HG03159 (cell line): Measurements from ENCODE around the gene ZNF705A.
"Not testable (repeated sequence)": the region's sequence is repeated elsewhere in the genome, so short reads cannot be mapped to it uniquely, and the experiment has no call there.

Experiments used
- ATAC-seq: cut with Tn5 transposase; IDR thresholded peaks from one replicate; pipeline ENCODE4 v1.9.1; 2021; ENCODE audit warnings: mild to moderate bottlenecking, moderate library complexity; ENCODE audit not compliant: unreplicated experiment

The ZNF705A gene

DNA sequence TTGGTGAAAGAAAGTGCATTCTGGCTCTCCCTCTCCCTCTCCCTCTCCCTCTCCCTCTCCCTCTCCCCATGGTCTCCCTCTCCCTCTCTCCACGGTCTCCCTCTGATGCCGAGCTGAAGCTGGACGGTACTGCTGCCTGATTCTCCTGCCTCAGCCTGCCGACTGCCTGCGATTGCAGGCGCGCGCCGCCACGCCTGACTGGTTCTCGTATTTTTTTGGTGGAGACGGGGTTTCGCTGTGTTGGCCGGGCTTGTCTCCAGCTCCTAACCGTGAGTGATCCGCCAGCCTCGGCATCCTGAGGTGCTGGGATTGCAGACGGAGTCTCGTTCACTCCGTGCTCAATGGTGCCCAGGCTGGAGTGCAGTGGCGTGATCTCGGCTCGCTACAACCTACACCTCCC, 26.5 kb downstream of the ZNF705A start:
- not testable (repeated sequence) for ATAC-seq

DNA sequence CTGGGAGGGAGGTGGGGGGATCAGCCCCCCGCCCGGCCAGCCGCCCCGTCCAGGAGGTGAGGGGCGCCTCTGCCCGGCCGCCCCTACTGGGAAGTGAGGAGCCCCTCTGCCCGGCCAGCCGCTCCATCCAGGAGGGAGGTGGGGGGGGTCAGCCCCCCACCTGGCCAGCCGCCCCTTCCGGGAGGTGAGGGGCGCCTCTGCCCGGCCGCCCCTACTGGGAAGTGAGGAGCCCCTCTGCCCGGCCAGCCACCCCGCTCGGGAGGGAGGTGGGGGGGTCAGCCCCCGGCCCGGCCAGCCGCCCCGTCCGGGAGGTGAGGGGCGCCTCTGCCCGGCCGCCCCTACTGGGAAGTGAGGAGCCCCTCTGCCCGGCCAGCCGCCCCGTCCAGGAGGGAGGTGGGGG, 27.4 kb downstream of the ZNF705A start:
- not testable (repeated sequence) for ATAC-seq

DNA sequence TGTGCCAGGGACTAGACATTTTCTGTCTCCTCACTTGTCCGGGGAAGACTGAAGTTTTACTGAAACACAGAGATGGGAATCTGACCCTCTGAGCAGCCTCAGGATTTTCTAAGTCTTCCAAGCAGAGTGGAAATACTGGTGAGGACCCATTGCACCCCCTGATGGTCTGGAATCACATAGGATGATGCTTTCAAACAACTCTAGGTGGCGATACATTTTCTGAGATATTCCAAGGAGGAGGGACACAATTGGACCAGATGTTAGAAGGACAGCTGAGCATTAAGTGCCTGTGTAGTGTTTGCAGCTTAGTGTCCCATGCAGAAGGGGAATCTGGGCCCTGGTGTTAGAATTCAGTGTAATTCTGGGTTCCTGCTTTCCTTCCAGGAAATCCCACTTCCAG, 31.3 kb downstream of the ZNF705A start:
- ATAC-seq = not testable (repeated sequence)

DNA sequence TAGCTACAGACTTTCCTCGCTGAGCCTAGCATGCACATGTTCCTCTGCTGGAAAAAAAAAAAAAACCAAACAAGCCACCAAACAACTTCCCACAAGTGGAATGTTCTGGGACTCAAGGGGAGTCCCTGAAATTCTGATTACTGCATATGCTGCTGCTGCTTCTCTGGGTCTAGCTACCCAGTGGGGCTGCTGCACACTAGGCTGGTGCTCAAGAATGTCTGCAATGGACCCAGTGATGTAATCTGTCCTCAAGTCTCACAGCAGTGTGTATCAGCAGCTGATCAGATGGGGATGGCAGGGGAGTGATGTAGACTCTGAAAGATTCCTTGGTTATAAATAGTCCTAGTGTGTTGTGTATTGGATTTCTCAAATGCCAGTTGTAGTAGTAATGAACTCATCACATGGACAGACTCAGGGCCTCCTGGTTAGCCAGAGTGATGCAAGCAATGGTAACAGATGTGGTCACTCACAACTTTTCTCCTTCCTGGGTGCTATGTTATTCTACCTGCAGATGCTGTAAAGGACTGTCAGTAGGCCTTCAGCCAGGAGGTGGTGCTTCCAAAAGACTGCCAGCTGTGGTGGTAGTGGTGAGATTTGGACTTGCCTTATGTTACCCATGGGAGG, 41.0 kb downstream of the ZNF705A start:
- not testable (repeated sequence) for ATAC-seq

DNA sequence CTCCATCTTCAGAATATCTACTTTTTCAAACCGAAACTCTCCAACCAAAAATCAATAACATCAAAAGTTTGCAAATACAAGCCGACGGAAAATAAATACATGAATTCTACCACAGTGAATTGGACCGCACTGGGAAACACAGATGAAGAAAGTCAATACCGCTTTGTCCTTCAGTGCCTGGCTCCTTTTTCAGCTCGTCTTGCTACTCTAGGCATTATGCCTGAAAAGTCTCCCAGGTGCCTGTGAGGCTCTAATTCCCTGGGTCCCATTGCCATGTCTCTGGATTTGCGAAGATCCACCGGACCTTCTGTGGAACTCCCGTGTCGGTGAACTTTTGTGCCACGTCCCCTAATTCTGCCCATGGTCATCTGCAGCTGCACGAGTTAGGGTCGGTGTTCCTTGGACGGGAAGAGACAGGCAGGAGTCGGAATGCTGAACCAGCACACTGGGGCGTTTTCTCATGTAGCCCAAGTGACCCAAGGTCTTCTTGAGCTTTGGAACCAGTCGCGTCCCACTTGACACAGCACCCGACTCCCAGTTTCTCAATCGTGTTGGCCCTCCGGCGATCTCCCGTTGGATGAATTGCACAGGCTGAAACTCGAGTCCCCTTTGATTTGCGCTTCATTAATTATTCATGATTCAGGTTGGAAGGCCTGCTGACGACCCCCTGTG, 62.0 kb downstream of the ZNF705A start:
- ATAC-seq = not testable (repeated sequence)

DNA sequence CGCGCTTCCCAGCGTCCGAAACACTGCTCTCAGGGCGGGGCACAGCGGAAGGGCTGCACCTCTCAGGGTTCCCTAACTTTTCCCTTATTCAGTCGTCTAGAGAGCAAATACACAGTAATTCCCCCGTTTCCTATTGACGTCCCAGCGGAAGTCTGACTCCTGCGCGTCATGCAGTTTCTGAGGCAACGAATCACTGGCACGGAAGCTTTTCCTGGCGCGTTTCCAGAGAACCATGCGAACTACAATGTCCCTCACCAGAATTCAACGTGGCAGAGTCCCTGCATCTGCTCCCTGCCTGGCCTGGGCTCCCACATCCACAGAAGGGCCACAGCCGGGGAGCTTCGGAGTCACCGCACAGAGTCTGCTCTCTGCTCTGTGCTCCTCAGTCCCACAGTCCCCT, 64.6 kb downstream of the ZNF705A start:
- ATAC-seq = not testable (repeated sequence)

DNA sequence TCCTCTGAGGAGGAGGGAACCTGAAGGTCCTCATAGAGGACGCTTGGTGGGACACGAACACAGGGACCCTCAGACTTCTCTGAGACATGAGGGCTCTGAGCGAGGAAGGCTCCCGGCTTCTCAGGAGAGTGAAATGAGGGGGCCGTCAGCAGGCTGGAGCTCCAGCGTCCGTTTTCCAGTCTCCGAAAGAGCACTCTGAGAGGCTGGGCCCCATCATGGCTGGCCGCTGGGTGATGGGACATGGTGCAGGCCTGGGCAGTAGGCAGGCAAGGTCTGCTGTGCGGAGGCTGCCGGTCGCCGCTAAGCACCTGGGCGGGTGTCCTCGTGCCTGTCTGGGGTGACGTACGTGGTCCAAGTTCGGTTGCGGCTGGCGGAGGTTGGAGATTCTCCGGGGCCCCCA, 65.0 kb downstream of the ZNF705A start:
- not testable (repeated sequence) for ATAC-seq

DNA sequence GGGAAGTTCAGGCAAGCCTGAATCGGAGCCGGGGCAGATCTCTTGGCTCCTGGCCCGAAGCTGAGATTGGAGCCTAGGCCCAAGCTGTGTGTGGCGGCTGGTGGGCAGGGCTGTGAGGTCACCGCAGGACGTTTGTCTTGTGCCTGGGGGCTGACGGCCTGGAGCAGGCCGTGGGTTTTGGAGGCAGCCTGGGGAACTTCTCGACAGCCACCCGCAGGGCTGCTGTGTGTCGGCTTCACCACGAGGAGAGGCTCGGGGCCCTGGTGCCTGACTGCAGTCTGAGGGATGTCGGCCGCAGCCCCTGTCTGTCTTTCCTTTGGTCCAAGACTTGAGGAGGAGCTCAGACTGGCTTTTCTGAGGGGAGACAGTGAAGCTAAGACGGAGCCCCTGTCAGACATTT, 65.5 kb downstream of the ZNF705A start:
- ATAC-seq = not testable (repeated sequence)

DNA sequence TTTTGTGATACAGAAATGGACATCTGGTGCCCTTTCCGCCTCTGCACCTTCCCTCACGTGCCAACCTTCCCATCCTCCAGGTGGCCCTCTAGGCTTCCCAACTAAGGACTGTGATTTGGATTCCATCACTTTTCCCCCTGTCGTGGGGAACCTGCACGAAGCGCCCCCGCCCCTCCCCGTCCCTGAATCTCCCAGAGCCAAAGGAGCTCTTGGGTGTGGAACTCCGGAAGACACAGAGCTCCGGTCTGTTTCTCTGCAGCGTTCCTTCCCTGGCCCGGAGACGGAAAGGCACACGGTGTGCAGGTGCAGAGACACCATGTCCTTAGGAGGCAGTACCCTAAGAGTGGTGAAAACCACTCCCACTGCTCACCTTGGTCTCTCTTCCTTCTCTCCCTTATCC, 66.8 kb downstream of the ZNF705A start:
- not testable (repeated sequence) for ATAC-seq

DNA sequence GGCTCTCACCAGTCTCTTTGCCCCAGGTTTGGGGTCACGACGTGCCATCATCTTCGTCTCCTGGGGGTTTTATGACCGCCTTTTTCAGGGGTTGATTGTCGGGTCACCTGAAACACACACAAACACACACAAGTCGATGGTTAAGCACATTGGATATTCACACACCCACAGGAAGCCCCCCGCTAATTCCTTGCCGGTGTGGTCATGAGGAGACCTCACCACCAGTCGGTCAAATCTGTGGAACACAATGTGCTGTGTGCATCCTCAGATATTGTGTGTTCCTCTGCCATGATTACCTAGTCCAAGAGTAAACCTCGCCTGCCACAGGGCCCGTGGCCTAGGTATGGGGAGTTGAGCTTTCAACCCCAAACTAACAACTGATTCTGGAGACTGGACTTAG, 68.0 kb downstream of the ZNF705A start:
- ATAC-seq = not testable (repeated sequence)

DNA sequence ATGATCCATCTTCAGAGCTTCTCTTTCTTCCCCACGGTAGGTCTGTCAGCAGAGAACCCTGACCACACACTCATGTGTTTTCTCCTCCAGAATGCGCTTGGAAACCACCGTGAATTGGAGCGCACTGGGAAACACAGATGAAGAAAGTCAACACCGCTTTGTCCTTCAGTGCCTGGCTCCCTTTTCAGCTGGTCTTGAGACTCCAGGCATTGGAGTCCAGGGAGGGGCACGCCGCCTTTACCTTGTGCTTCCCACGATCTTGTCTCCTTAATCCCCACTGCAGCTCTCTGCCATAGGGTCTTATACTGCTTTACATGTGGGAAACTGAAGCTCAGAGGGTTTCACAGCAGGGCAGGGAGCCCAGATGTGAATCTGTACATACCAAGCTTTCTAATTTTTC, 69.5 kb downstream of the ZNF705A start:
- no peak for ATAC-seq

DNA sequence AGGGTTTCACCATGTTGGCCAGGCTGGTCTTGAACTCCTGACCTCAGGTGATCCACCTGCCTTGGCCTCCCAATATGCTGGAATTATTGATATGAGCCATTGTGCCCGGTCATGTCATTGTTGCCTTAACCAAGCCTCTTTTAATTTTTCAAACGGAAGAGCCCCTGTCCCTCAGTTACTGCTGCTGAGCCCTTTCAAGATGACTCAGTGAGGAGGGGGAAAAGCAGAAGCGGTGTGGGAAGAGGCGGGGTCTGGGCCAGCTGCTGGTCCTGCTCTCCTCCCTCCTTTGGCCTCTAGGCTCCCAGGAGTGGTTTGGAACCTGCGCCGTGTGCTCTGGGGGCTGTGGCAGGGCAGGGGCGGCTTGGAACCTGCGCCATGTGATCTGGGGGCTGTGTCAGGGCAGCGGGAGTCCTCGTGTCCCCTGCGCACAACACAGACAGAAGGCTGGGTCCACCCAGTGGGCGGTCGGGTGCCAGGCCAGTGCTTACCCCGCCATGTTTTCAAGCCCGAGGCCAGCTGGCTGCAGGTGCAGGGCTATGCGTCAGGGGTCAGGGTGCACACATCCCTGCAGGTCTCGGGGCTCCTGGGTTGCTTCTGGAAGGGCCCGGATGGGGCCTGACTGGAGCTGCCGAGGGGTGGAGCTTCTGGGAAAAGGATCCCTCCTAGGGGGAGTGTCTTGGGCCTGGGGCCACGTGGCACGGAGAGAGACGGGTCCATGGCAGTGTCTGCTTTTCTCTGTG, 70.3 kb downstream of the ZNF705A start, which contains the start of gene FAM90A1:
Gene FAM90A1, minus strand, starts transcription at position 627 of the 740 bp plus-strand sequence. CDS start 2,786 bp downstream, outside the sequence.
- not testable (repeated sequence) for ATAC-seq

DNA sequence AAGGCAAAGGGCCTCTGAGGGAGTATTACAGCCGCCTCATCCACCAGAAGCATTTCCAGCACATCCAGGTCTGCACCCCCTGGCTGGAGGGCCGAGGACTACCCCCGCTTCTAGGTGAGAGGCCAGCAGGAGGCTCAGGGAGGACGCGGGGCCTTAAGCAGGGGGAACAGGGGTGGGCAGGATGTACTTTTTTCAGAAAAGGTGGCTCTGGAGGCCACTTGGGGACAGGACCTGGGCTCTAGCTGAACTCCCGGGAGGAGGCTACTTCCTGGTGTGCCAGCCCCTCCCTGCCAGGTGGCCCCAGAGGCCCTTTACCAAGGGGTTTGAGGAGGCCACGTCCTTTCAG, 70.9 kb downstream of the ZNF705A start:
- ATAC-seq = not testable (repeated sequence)

DNA sequence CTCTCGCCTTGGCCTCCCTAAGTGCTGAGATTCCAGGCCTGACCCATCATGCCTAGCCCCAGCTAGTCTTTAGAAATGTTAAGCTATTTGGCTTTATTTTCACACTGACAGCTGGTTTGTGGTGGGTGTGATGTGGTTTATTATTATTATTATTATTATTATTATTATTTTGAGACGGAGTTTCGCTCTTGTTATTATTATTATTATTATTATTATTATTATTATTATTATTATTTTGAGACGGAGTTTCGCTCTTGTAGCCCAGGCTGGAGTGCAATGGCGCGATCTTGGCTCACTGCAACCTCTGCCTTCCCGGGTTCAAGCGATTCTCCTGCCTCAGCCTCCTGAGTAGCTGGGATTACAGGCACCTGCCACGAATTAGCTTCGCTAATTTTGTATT, 71.8 kb downstream of the ZNF705A start:
- ATAC-seq = not testable (repeated sequence)

DNA sequence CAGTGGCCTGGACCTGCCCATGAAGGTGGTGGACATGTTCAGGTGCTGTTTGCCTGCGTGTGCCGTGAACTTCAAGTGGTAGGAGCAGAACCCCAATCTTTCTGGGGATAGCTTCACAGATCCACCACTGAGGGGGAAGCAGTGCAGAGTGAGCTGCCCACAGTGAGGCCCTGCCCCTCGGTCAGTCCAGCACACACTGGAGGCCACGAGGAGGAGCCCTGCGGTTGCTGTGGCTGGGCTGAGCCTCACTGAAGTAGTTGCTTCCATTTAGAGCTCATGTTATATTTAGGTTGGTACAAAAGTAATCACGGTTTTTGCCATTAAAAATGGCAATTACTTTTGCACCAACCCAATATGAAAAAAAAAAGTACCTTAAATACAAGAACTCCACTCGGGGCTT, 72.7 kb downstream of the ZNF705A start:
- not testable (repeated sequence) for ATAC-seq
